ENCODE results near the gene C10orf53. TPM values are rescaled to one million over a fixed set of nuclear protein-coding genes. Genes with fewer than 3 reads are reported as not detected.

C10orf53 gene
- total RNA-seq, 1 donor from 2014 or later = not detected

- no peak for DNase-seq (ENCODE audit: low spot score)
- peaks cover 4% of the 10 kb centered on the region for H3K27me3 Mint-ChIP-seq (ENCODE audit: unreplicated experiment)
- no peak overlapping the region for H3K4me3 Mint-ChIP-seq (ENCODE audit: unreplicated experiment)
- TF ChIP-seq, protein P1, sequence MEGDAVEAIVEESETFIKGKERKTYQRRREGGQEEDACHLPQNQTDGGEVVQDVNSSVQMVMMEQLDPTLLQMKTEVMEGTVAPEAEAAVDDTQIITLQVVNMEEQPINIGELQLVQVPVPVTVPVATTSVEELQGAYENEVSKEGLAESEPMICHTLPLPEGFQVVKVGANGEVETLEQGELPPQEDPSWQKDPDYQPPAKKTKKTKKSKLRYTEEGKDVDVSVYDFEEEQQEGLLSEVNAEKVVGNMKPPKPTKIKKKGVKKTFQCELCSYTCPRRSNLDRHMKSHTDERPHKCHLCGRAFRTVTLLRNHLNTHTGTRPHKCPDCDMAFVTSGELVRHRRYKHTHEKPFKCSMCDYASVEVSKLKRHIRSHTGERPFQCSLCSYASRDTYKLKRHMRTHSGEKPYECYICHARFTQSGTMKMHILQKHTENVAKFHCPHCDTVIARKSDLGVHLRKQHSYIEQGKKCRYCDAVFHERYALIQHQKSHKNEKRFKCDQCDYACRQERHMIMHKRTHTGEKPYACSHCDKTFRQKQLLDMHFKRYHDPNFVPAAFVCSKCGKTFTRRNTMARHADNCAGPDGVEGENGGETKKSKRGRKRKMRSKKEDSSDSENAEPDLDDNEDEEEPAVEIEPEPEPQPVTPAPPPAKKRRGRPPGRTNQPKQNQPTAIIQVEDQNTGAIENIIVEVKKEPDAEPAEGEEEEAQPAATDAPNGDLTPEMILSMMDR (IDR thresholded peaks at IDR 0.05; ENCODE audit: unreplicated experiment) = no peak
- no peak overlapping the region for H3K27ac Mint-ChIP-seq (ENCODE audit: unreplicated experiment)
- no peaks in the 10 kb centered on the region for H3K4me1 Mint-ChIP-seq (ENCODE audit: unreplicated experiment)
- H3K9me3 Mint-ChIP-seq (ENCODE audit: unreplicated experiment) = no peaks in the 10 kb centered on the region
- no peaks in the 10 kb centered on the region for H3K36me3 Mint-ChIP-seq (ENCODE audit: low read depth, unreplicated experiment)
Measured at GRCh38 chr10:49700997-49701396, 21.5 kb downstream of the C10orf53 start.

DNA sequence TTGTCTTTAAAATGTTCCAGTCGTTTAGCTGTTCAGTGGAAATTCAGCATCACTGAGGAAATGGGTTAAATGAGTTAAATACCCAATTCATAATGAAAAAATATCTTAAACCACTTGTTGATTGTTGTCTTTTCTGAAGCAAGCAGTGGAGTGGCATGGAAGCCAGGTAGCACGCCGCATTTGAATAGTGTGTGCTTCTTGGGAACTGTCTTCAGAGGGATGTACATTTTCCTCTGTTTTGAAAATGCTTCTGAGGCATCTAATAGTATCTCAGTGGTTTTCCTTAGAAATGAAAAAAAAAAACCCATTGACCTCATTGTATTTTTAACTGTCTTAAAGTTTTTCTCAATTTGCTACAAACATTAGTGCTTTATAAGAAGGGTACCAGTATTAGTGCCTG lies 28.1 kb downstream of the C10orf53 start:
- no peak overlapping the region for H3K27ac Mint-ChIP-seq (ENCODE audit: unreplicated experiment)
- peaks cover 2% of the 10 kb centered on the region for H3K27me3 Mint-ChIP-seq (ENCODE audit: unreplicated experiment)
- H3K36me3 Mint-ChIP-seq (ENCODE audit: low read depth, unreplicated experiment) = peaks cover 6% of the 10 kb centered on the region
- no peak for DNase-seq (ENCODE audit: low spot score)
- TF ChIP-seq, protein P1 (IDR thresholded peaks at IDR 0.05; ENCODE audit: unreplicated experiment) = no peak
- H3K4me1 Mint-ChIP-seq (ENCODE audit: unreplicated experiment) = no peaks in the 10 kb centered on the region
- H3K9me3 Mint-ChIP-seq (ENCODE audit: unreplicated experiment) = no peaks in the 10 kb centered on the region
- H3K4me3 Mint-ChIP-seq (ENCODE audit: unreplicated experiment) = no peak overlapping the region

DNA sequence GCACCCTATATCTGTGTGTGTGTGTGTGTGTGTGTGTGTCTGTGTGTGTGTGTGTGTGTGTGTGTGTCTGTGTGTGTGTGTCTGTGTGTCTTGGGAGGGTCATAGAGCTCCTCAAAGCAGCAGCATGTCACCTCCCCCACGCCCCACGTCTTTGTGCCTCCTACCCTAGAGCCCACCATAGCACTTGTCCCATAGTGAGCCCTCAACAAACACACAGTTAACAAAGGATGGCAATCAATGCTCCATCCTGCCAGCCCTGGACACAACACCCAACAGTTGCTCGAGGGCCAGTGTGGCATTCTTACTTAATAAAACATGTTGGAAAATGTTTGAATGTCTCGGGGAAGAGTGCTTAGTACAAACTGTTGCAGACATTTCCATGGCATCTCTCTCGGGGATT lies 30.5 kb downstream of the C10orf53 start:
- no peak overlapping the region for H3K27ac Mint-ChIP-seq (ENCODE audit: unreplicated experiment)
- peaks cover 5% of the 10 kb centered on the region for H3K9me3 Mint-ChIP-seq (ENCODE audit: unreplicated experiment)
- H3K27me3 Mint-ChIP-seq (ENCODE audit: unreplicated experiment) = peaks cover 2% of the 10 kb centered on the region
- H3K36me3 Mint-ChIP-seq (ENCODE audit: low read depth, unreplicated experiment) = peaks cover 11% of the 10 kb centered on the region
- no peak for DNase-seq (ENCODE audit: low spot score)
- no peak overlapping the region for H3K4me3 Mint-ChIP-seq (ENCODE audit: unreplicated experiment)
- TF ChIP-seq, protein P1 (IDR thresholded peaks at IDR 0.05; ENCODE audit: unreplicated experiment) = no peak
- H3K4me1 Mint-ChIP-seq (ENCODE audit: unreplicated experiment) = no peaks in the 10 kb centered on the region

- Mint-ChIP-seq H3K27ac (ENCODE audit: unreplicated experiment) (no peak overlapping the region), H3K27me3 (ENCODE audit: unreplicated experiment) (peaks cover 2% of the 10 kb centered on the region), H3K9me3 (ENCODE audit: unreplicated experiment) (peaks cover 5% of the 10 kb centered on the region), H3K36me3 (ENCODE audit: low read depth, unreplicated experiment) (peaks cover 11% of the 10 kb centered on the region), H3K4me1 (ENCODE audit: unreplicated experiment) (no peaks in the 10 kb centered on the region), H3K4me3 (ENCODE audit: unreplicated experiment) (no peak overlapping the region)
- TF ChIP-seq, protein P1 (IDR thresholded peaks at IDR 0.05; ENCODE audit: unreplicated experiment) = no peak
- DNase-seq (ENCODE audit: low spot score) = no peak
Measured at GRCh38 chr10:49710966-49711365, 31.5 kb downstream of the C10orf53 start.

GRCh38 chr10:49711481-49711880 lies 32.0 kb downstream of the C10orf53 start:
- no peak for DNase-seq (ENCODE audit: low spot score)
- no peaks in the 10 kb centered on the region for H3K4me1 Mint-ChIP-seq (ENCODE audit: unreplicated experiment)
- peaks cover 11% of the 10 kb centered on the region for H3K36me3 Mint-ChIP-seq (ENCODE audit: low read depth, unreplicated experiment)
- peaks cover 5% of the 10 kb centered on the region for H3K9me3 Mint-ChIP-seq (ENCODE audit: unreplicated experiment)
- H3K4me3 Mint-ChIP-seq (ENCODE audit: unreplicated experiment) = no peak overlapping the region
- peaks cover 2% of the 10 kb centered on the region for H3K27me3 Mint-ChIP-seq (ENCODE audit: unreplicated experiment)
- H3K27ac Mint-ChIP-seq (ENCODE audit: unreplicated experiment) = no peak overlapping the region
- TF ChIP-seq, protein P1 (IDR thresholded peaks at IDR 0.05; ENCODE audit: unreplicated experiment) = no peak

Data from endothelial cell (in vitro differentiated cells).